Liver (tissue), 3 donors: ENCODE data around the gene ADM2.

Experiments
- CTCF ChIP-seq: fragments of 150-350 bp; IDR thresholded peaks from 2 replicates; pipeline ENCODE4 v1.5.1; 2017; ENCODE audit warnings: improper control_type of control experiment, low read depth, low read length; ENCODE audit not compliant: missing input control
- EGR1 ChIP-seq, 2 donors: IDR thresholded peaks; 2 replicates each; pipeline ENCODE4 v1.6.1; 2016 to 2018; ENCODE audit warnings: antibody characterized with exemption in 2 of 2, low read depth in 2 of 2
- FOXA1 ChIP-seq: IDR thresholded peaks from 2 replicates; pipeline ENCODE4 v1.6.1; 2016; ENCODE audit warnings: antibody characterized with exemption
- GABPA ChIP-seq, 2 donors: IDR thresholded peaks in 1 of 2; conservative IDR thresholded peaks in 1 of 2; 2 replicates each; pipeline ENCODE4 v1.6.1; 2016; ENCODE audit warnings: antibody characterized with exemption in 2 of 2, mild to moderate bottlenecking in 1 of 2, moderate library complexity in 1 of 2
- JUND ChIP-seq, 2 donors: IDR thresholded peaks; 2 replicates each; pipeline ENCODE4 v1.6.1; 2016; ENCODE audit warnings: antibody characterized with exemption in 2 of 2
- MAX ChIP-seq: IDR thresholded peaks from 2 replicates; pipeline ENCODE4 v1.6.1; 2016; ENCODE audit warnings: antibody characterized with exemption
- RAD21 ChIP-seq, 2 donors: IDR thresholded peaks; 2 replicates each; pipeline ENCODE4 v1.6.1; 2016; ENCODE audit warnings: antibody characterized with exemption in 2 of 2, mild to moderate bottlenecking in 2 of 2
- REST ChIP-seq: IDR thresholded peaks from 2 replicates; pipeline ENCODE4 v1.6.1; 2016; ENCODE audit warnings: antibody characterized with exemption, mild to moderate bottlenecking
- RXRA ChIP-seq, 2 donors: IDR thresholded peaks; 2 replicates each; pipeline ENCODE4 v1.6.1; 2017 to 2018; ENCODE audit warnings: antibody characterized with exemption in 2 of 2, mild to moderate bottlenecking in 1 of 2
- SP1 ChIP-seq: IDR thresholded peaks from 2 replicates; pipeline ENCODE4 v1.6.1; 2018; ENCODE audit warnings: antibody characterized with exemption, mild to moderate bottlenecking
- TAF1 ChIP-seq: conservative IDR thresholded peaks from 2 replicates; pipeline ENCODE4 v1.6.1; 2016; ENCODE audit warnings: antibody characterized with exemption, mild to moderate bottlenecking
- YY1 ChIP-seq: IDR thresholded peaks from 2 replicates; pipeline ENCODE4 v1.6.1; 2016; ENCODE audit warnings: antibody characterized with exemption, mild to moderate bottlenecking
- TF ChIP-seq, protein P1 (sequence below): IDR thresholded peaks from 2 replicates; pipeline ENCODE4 v1.6.1; 2016; ENCODE audit warnings: antibody characterized with exemption
- donor health status: healthy.
- donor health status: healthy.

- TF ChIP-seq CTCF (no peak), YY1 (no peak), RXRA (IDR thresholded peaks at IDR 0.05) (no peak), SP1 (no peak), REST (no peak), RAD21 (IDR thresholded peaks at IDR 0.05) (no peak), MAX (no peak), FOXA1 (no peak), TAF1 (no peak), GABPA (IDR thresholded peaks at IDR 0.05 in 1 of 2, conservative IDR thresholded peaks at IDR 0.05 in 1 of 2) (no peak), JUND (IDR thresholded peaks at IDR 0.05) (no peak), EGR1 (IDR thresholded peaks at IDR 0.05; ENCODE audit: low read depth in 2 of 2) (no peak)
- TF ChIP-seq, protein P1, sequence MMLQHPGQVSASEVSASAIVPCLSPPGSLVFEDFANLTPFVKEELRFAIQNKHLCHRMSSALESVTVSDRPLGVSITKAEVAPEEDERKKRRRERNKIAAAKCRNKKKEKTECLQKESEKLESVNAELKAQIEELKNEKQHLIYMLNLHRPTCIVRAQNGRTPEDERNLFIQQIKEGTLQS: no peak
Measured at GRCh38 chr22:50476868-50477267, 4.5 kb upstream of the ADM2 start.
